Activated CD4-positive, alpha-beta T cell treated with anti-CD3 and anti-CD28 coated beads, Interleukin-2, amount 50 U/mL, for 4 hours (primary cell): Measurements from ENCODE around the gene DYNLT1.
"Not testable (repeated sequence)": the region's sequence is repeated elsewhere in the genome, so short reads cannot be mapped to it uniquely, and the experiment has no call there.

Experiments
- DNase-seq, 2 experiments: peaks; one replicate each; pipeline ENCODE4 v3.0.0-alpha.2; 2020

The DYNLT1 gene

GRCh38 chr6:158662954-158663624 lies 18.5 kb upstream of the DYNLT1 start:
- no peak for DNase-seq

GRCh38 chr6:158662607-158662953 lies 18.0 kb upstream of the DYNLT1 start:
- DNase-seq: no peak

- DNase-seq: no peak
Measured at GRCh38 chr6:158661156-158661685, 16.7 kb upstream of the DYNLT1 start.

GRCh38 chr6:158660333-158660754 lies 15.8 kb upstream of the DYNLT1 start:
- peak; percentile 29 to 34 for DNase-seq

- not testable (repeated sequence) for DNase-seq
Measured at GRCh38 chr6:158656986-158657385, 12.4 kb upstream of the DYNLT1 start.

GRCh38 chr6:158655569-158656450 lies 11.3 kb upstream of the DYNLT1 start:
- DNase-seq: no peak

- DNase-seq: no peak
Measured at GRCh38 chr6:158654960-158655489, 10.5 kb upstream of the DYNLT1 start.

GRCh38 chr6:158654498-158654897 lies 10.0 kb upstream of the DYNLT1 start:
- DNase-seq: no peak

GRCh38 chr6:158653577-158654354 lies 9.2 kb upstream of the DYNLT1 start:
- DNase-seq: peak; percentile 83 to 85

GRCh38 chr6:158651981-158652737 lies 7.6 kb upstream of the DYNLT1 start:
- not testable (repeated sequence) for DNase-seq

- DNase-seq: peak; percentile 67 to 75
Measured at GRCh38 chr6:158649289-158650143, 5.0 kb upstream of the DYNLT1 start, which contains the start of gene SYTL3. Gene SYTL3, plus strand, starts transcription at chr6:158650054. Its CDS starts 13,215 bp downstream, at chr6:158663269.

GRCh38 chr6:158648682-158649131 lies 4.2 kb upstream of the DYNLT1 start:
- no peak for DNase-seq

GRCh38 chr6:158647501-158647900 lies 3.0 kb upstream of the DYNLT1 start:
- no peak for DNase-seq

GRCh38 chr6:158646023-158646910 lies 1.7 kb upstream of the DYNLT1 start:
- DNase-seq: no peak

GRCh38 chr6:158645064-158646022 lies 800 bp upstream of the DYNLT1 start:
- DNase-seq: no peak

GRCh38 chr6:158643836-158644230 lies 710 bp downstream of the DYNLT1 start:
- DNase-seq: no peak

- no peak for DNase-seq
Measured at GRCh38 chr6:158642097-158642601, 2.4 kb downstream of the DYNLT1 start.

GRCh38 chr6:158640519-158640918 lies 4.0 kb downstream of the DYNLT1 start:
- DNase-seq: no peak
